Kidney epithelial cell (primary cell): ENCODE measurements around the gene CCN6. TPM values are rescaled to one million over a fixed set of nuclear protein-coding genes. Genes with fewer than 3 reads are reported as not detected.

Experiments
- DNase-seq: peaks from one replicate; pipeline ENCODE4 v3.0.0-alpha.2; 2010; ENCODE audit warnings: low read depth
- H3K27me3 ChIP-seq: 2 replicates; pipeline ENCODE4 v1.6.0; 2011; ENCODE audit warnings: low read length; ENCODE audit not compliant: control insufficient read depth, insufficient read depth
- H3K36me3 ChIP-seq: 2 replicates; pipeline ENCODE4 v1.5.1; 2011; ENCODE audit warnings: low read length; ENCODE audit not compliant: control insufficient read depth, insufficient read depth
- H3K4me3 ChIP-seq: 2 replicates; pipeline ENCODE4 v1.5.1; 2011; ENCODE audit warnings: low read depth, mild to moderate bottlenecking, control low read depth, low read length
- total RNA-seq: library from RNA; depleted of rRNA; stranded (reverse); fragments of >200 nt; gene quantifications from 2 replicates; pipeline ENCODE4 v1.2.3, GENCODE V29; 2015
- TF ChIP-seq, protein P1 (sequence below): IDR thresholded peaks from 2 replicates; pipeline ENCODE4 v1.5.1; 2011; ENCODE audit warnings: mild to moderate bottlenecking, moderate library complexity, low read length, control low read depth, inconsistent platforms; ENCODE audit not compliant: insufficient read depth, poor library complexity, severe bottlenecking

Gene CCN6
- total RNA-seq, 1 donor from 2014 or later, result 1.5 TPM

DNA sequence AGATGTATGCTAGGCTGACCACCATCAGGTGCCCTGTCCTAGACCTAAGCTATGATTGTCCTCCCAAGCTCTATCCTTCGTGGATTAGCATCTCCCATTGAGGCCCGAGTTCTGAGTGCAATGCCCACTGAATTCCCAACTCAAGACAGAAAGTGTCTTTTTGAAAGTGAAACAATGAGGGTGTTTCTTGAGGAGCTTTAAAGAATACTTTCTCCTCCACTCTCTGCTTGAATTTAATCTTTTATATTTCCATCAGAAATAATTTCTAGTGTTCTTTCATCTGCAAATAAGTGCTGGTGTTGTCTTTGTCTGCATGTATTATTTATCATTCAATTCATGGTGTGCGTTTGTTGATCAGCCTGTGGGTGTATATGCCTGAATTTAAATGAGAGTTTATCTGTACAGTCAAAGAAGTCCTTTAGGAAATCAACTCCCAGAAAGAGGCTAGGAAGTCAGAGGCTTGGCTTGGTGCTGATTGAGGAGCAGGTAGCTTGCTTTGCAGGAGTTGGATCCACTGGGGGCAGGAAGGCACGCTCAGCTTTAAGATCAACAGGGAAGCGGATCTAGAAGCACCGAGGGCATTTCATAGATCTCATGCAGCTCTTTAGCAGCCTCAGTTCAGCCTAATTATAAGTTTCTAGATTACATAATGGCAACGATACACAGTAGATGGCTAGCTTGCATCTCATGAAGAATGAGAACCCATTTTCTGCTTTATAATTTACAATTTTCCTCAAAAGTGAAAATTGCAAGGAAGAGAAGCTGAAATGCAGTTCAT, 36.0 kb upstream of the CCN6 start:
- TF ChIP-seq, protein P1, sequence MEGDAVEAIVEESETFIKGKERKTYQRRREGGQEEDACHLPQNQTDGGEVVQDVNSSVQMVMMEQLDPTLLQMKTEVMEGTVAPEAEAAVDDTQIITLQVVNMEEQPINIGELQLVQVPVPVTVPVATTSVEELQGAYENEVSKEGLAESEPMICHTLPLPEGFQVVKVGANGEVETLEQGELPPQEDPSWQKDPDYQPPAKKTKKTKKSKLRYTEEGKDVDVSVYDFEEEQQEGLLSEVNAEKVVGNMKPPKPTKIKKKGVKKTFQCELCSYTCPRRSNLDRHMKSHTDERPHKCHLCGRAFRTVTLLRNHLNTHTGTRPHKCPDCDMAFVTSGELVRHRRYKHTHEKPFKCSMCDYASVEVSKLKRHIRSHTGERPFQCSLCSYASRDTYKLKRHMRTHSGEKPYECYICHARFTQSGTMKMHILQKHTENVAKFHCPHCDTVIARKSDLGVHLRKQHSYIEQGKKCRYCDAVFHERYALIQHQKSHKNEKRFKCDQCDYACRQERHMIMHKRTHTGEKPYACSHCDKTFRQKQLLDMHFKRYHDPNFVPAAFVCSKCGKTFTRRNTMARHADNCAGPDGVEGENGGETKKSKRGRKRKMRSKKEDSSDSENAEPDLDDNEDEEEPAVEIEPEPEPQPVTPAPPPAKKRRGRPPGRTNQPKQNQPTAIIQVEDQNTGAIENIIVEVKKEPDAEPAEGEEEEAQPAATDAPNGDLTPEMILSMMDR, result no peak
- no peaks in the 10 kb centered on the region for H3K27me3 ChIP-seq
- H3K4me3 ChIP-seq, result no peak overlapping the region
- H3K36me3 ChIP-seq, result no peaks in the 10 kb centered on the region
- DNase-seq, result no peak

DNA sequence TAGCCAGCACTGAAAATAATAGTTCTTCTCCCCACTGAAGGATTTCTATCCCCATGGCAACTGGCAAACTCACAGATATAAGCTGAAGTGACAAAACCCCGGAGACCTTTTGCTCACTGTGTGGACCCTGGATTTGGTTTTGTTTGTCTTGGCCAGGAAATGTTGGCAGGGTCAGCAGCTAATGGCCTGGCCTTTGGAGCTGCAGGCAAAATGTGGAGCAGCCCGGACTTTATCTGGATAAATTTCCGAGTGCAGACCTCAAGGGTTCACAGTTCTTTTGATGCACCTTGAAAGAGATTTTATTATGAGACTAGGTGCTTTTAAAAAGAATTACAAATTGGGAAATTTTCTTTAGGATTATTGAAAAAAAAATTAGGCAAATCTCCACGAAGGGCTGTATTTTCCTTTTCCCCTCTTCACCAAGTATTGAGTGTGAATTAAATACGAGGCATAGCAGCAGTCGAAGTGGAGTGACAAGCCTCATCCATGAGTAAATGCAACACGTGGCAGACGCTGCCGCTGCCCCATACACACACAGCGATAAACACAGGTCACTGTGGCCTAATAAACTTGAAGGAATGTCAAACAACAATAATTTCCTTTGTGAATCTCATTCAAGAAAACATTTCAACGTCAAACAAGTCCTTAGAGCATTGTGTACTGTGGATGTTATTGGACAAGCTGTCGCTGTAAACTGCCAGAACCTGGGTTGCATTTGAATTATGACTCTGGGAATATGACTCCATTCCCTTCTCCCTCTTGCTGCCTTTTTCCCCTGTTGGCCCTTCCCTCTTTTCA, 35.1 kb upstream of the CCN6 start:
- Histone ChIP-seq H3K27me3 (no peaks in the 10 kb centered on the region), H3K36me3 (no peaks in the 10 kb centered on the region), H3K4me3 (no peak overlapping the region)
- DNase-seq, result no peak
- TF ChIP-seq, protein P1, result no peak

DNA sequence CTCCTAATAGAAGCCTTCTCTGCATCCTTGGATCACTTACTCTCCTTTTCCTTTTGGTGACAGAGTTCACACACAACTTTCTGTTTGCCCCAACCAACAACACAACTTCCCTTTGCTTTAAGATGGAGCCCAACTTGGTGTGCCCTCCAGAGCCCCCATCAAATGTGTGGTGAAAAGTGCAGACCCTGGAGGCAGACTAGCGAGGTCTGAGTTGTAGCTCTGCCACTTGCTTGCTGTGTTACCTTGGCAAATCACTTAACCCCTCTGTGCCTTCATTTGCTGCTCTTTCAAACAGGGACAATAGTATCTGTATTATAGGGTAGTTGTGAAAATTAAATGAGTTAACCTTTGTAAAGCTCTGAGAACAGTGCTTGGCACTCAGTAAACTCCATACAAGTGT, 34.3 kb upstream of the CCN6 start:
- no peaks in the 10 kb centered on the region for H3K27me3 ChIP-seq
- no peak for DNase-seq
- H3K36me3 ChIP-seq, result no peaks in the 10 kb centered on the region
- H3K4me3 ChIP-seq, result no peak overlapping the region
- TF ChIP-seq, protein P1, result no peak

DNA sequence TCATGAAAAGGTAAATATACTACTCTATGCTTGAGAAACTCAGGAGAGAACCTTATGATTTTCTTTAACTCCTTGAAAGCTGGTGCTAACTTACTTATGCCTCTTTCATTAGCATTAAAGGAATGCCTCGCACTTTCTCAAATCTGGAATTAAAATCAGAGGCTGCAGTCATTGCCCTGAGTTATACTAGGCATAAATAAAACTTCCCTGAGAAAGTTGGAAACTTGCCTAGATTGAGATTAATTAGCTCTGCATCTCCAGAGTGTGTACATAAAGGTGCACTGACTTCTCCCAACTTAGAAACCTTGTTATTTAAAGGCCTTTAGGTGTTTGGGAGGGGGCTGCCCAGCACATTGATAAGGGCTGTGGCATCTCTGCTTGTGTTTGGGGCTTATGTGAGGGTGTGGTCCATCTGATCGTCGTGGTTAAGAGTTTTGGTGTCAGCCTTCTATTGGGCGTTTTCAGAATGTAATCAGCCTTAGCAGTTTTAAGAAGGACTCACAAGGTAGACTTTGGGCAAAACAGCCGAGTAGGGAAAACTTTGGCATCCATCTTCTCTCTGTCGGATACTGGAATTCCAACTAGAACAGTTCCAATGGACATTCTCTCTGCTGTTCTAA, 32.1 kb upstream of the CCN6 start:
- H3K27me3 ChIP-seq, result no peaks in the 10 kb centered on the region
- TF ChIP-seq, protein P1, result no peak
- DNase-seq, result no peak
- H3K36me3 ChIP-seq, result no peaks in the 10 kb centered on the region
- H3K4me3 ChIP-seq, result no peak overlapping the region

DNA sequence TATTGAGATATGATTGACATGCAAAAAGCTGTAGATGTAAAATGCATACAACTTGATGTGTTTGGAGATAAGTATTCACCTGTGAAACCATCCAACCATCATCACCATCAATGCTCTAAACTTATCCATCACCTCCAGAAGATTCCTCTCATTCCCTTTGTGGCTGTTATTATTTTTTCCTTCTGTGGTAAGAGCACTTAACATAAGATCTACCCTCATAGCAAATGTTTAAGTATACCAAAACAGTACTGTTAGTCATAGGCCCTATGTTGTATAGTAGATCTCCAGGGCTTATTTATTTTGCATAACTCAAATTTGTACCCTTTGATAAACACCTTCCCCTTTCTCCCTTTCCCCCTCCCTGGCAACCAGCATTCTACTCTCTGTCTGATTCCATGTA, 31.2 kb upstream of the CCN6 start:
- no peaks in the 10 kb centered on the region for H3K36me3 ChIP-seq
- TF ChIP-seq, protein P1, result no peak

More for the DNA sequence above, 31.2 kb upstream of the CCN6 start:
- Histone ChIP-seq H3K4me3 (no peak overlapping the region), H3K27me3 (no peaks in the 10 kb centered on the region)
- no peak for DNase-seq
